ENCODE measurements around the gene PDS5B. TPM values are rescaled to one million over a fixed set of nuclear protein-coding genes. Genes with fewer than 3 reads are reported as not detected.
A peak's percentile ranks its signal among the peaks of the same experiment; 100 is the strongest.

PDS5B gene
- total and polyA plus RNA-seq, 9 of the 15 experiments (the other 6 are each of a cell fraction or from before 2014, with no cell fraction given) = 6.2 to 23.7 (median 13.1) TPM

- TF ChIP-seq ATF3 (IDR thresholded peaks at IDR 0.05) (peak; percentile 61), ATF3 (CRISPR knock-in tag; conservative IDR thresholded peaks at IDR 0.05) (no peak), ZNF740 (CRISPR knock-in tag; IDR thresholded peaks at IDR 0.05) (no peak; the same call in 1 of the 2 replicates), ZNF740 (tag; IDR thresholded peaks at IDR 0.05) (peak in 1 of 2 experiments; percentile 36; a peak in 1 of 4 replicates), CHD1 (IDR thresholded peaks at IDR 0.05; ENCODE audit: low read length) (peak; percentile 54), CEBPG (CRISPR knock-in tag; IDR thresholded peaks at IDR 0.05) (peak; percentile 69), CEBPG (tag; conservative IDR thresholded peaks at IDR 0.05 in 1 of 2, IDR thresholded peaks at IDR 0.05 in 1 of 2) (peak in 1 of 2 experiments; percentile 37; a peak in 2 of 4 replicates), NCOA1 (IDR thresholded peaks at IDR 0.05; ENCODE audit: low read depth) (no peak), POLR2G (IDR thresholded peaks at IDR 0.05; ENCODE audit: low read depth, low read length) (peak; percentile 11; the same call in 1 of the 2 replicates), RBFOX2 (IDR thresholded peaks at IDR 0.05; ENCODE audit: low read depth, low read length) (peak; percentile 63; the same call in 1 of the 2 replicates), ATF4 (CRISPR knock-in tag; IDR thresholded peaks at IDR 0.05) (peak; percentile 39; the same call in 1 of the 2 replicates), VEZF1 (CRISPR knock-in tag; IDR thresholded peaks at IDR 0.05) (peak; percentile 6; the same call in 1 of the 2 replicates), ZNF431 (CRISPR knock-in tag; IDR thresholded peaks at IDR 0.05) (no peak), KDM4B (IDR thresholded peaks at IDR 0.05; ENCODE audit: borderline replicate concordance in 2 of 2, low read depth in 1 of 2) (peak in 1 of 2 experiments; percentile 35; a peak in 1 of 4 replicates), ZKSCAN8 (CRISPR knock-in tag; IDR thresholded peaks at IDR 0.05) (0 out of 2 replicates have a peak, but pooled peaks have one; percentile 23)
Measured at GRCh38 chr13:32538143-32538620, 48.1 kb upstream of the PDS5B start (continued).
